IMR-90 (cell line): ENCODE measurements around the gene BARX1. TPM values are rescaled to one million over a fixed set of nuclear protein-coding genes. Genes with fewer than 3 reads are reported as not detected.

ENCODE experiments used
- ATAC-seq: fragments of 200-7000 bp; cut with Tn5 transposase; 2 replicates; pipeline ENCODE4 v1.9.1; 2020; ENCODE audit warnings: low read depth, mild to moderate bottlenecking, moderate library complexity
- BruUV-seq: library from RNA; stranded (reverse); fragments of 400-500 nt; replicated peaks from 2 replicates; lab custom pipeline; 2021; lab: Mats Ljungman, UMichigan
- CTCF ChIA-PET: fragments of 300-600 bp; formaldehyde crosslinking; extraction: SDS; loops from one replicate; lab custom pipeline; 2021; ENCODE audit warnings: antibody characterized with exemption; lab: Yijun Ruan, JAX
- POLR2A ChIA-PET: fragments of 300-600 bp; sonication (Branson Sonifier 250); formaldehyde crosslinking; loops from one replicate; lab custom pipeline; 2022; ENCODE audit warnings: antibody characterized with exemption; ENCODE audit not compliant: unreplicated experiment; lab: Charles Lee
- DNase-seq: peaks from one replicate; pipeline ENCODE4 v3.0.0; 2013
- H2AFZ ChIP-seq: replicated peaks from 2 replicates; pipeline ENCODE3; 2013; ENCODE audit warnings: low read length, mild to moderate bottlenecking; ENCODE audit not compliant: poor library complexity
- H2AK5ac ChIP-seq: 2 replicates; pipeline ENCODE4 v1.6.1; 2013; ENCODE audit warnings: low read depth, low read length, inconsistent platforms
- H2AK9ac ChIP-seq: replicated peaks from 2 replicates; pipeline ENCODE3; 2013; ENCODE audit warnings: mild to moderate bottlenecking, low read depth, low read length, moderate library complexity; ENCODE audit not compliant: poor library complexity
- H2BK120ac ChIP-seq: 2 replicates; pipeline ENCODE4 v1.6.1; 2013; ENCODE audit warnings: low read depth, low read length, inconsistent platforms
- H2BK15ac ChIP-seq: 3 replicates; pipeline ENCODE4 v1.6.1; 2013; ENCODE audit warnings: low read depth, low read length, inconsistent platforms
- H2BK20ac ChIP-seq: 2 replicates; pipeline ENCODE4 v1.6.1; 2013; ENCODE audit warnings: low read depth, mild to moderate bottlenecking, inconsistent platforms, low read length, moderate library complexity
- H2BK5ac ChIP-seq: 2 replicates; pipeline ENCODE4 v1.6.1; 2013; ENCODE audit warnings: mild to moderate bottlenecking, low read depth, low read length, inconsistent platforms; ENCODE audit not compliant: poor library complexity, severe bottlenecking
- H3K14ac ChIP-seq: replicated peaks from 2 replicates; pipeline ENCODE4 v1.6.1; 2013; ENCODE audit warnings: low read depth, low read length, inconsistent platforms
- H3K18ac ChIP-seq: 2 replicates; pipeline ENCODE4 v1.6.1; 2013; ENCODE audit warnings: low read depth, low read length, control low read depth
- H3K23ac ChIP-seq: 2 replicates; pipeline ENCODE4 v1.6.1; 2013; ENCODE audit warnings: low read depth, low read length, inconsistent platforms
- H3K27ac ChIP-seq: 2 replicates; pipeline ENCODE4 v1.5.1; 2013; ENCODE audit warnings: mild to moderate bottlenecking, control low read depth, low read length; ENCODE audit not compliant: insufficient read depth
- H3K27me3 ChIP-seq: 2 replicates; pipeline ENCODE4 v1.6.1; 2013; ENCODE audit warnings: low read length; ENCODE audit not compliant: control insufficient read depth, insufficient read depth
- H3K36me3 ChIP-seq: 2 replicates; pipeline ENCODE4 v1.6.1; 2013; ENCODE audit warnings: low read length, mixed read lengths; ENCODE audit not compliant: control insufficient read depth, insufficient read depth
- H3K4ac ChIP-seq: 2 replicates; pipeline ENCODE4 v1.6.1; 2013; ENCODE audit warnings: low read depth, low read length, inconsistent platforms
- H3K4me1 ChIP-seq: 2 replicates; pipeline ENCODE4 v1.6.1; 2013; ENCODE audit warnings: low read length, mixed read lengths; ENCODE audit not compliant: control insufficient read depth, insufficient read depth
- H3K4me2 ChIP-seq: 2 replicates; pipeline ENCODE4 v1.6.1; 2013; ENCODE audit warnings: low read depth, mild to moderate bottlenecking, control low read depth, low read length, moderate library complexity
- H3K4me3 ChIP-seq: 2 replicates; pipeline ENCODE4 v1.5.1; 2013; ENCODE audit warnings: low read depth, mild to moderate bottlenecking, control low read depth, low read length, moderate library complexity; ENCODE audit not compliant: insufficient read depth
- H3K56ac ChIP-seq: 2 replicates; pipeline ENCODE4 v1.6.1; 2013; ENCODE audit warnings: low read length, inconsistent platforms; ENCODE audit not compliant: insufficient read depth; ENCODE audit errors: extremely low read depth
- H3K79me1 ChIP-seq, 2 experiments: 2 replicates each; pipeline ENCODE4 v1.6.1; 2013; ENCODE audit warnings: low read length in 2 of 2, inconsistent platforms in 1 of 2, low read depth in 1 of 2
- H3K9ac ChIP-seq: 2 replicates; pipeline ENCODE4 v1.6.1; 2013; ENCODE audit warnings: low read depth, low read length, control low read depth
- H3K9me1 ChIP-seq: 2 replicates; pipeline ENCODE4 v1.6.1; 2013; ENCODE audit warnings: low read length, inconsistent platforms; ENCODE audit not compliant: insufficient read depth
- H3K9me3 ChIP-seq: 2 replicates; pipeline ENCODE4 v1.6.1; 2013; ENCODE audit warnings: low read length; ENCODE audit not compliant: control insufficient read depth, insufficient read depth
- H4K20me1 ChIP-seq: 2 replicates; pipeline ENCODE4 v1.6.1; 2013; ENCODE audit warnings: low read length, inconsistent platforms; ENCODE audit not compliant: insufficient read depth
- H4K5ac ChIP-seq: 2 replicates; pipeline ENCODE4 v1.6.1; 2013; ENCODE audit warnings: mild to moderate bottlenecking, low read depth, low read length, control low read depth
- H4K8ac ChIP-seq, 2 experiments: 2 replicates each; pipeline ENCODE4 v1.6.1; 2013; ENCODE audit warnings: low read depth in 2 of 2, low read length in 2 of 2, control low read depth in 1 of 2, inconsistent platforms in 1 of 2
- H4K91ac ChIP-seq: 2 replicates; pipeline ENCODE4 v1.6.1; 2013; ENCODE audit warnings: low read depth, low read length, inconsistent platforms; ENCODE audit not compliant: insufficient read depth
- BHLHE40 ChIP-seq: fragments of 150-350 bp; IDR thresholded peaks from 2 replicates; pipeline ENCODE4 v1.6.1; 2016; ENCODE audit warnings: mild to moderate bottlenecking, low read depth, low read length
- CEBPB ChIP-seq: IDR thresholded peaks from 2 replicates; pipeline ENCODE4 v1.6.1; 2012; ENCODE audit warnings: low read depth, low read length, improper control_type of control experiment
- CHD1 ChIP-seq: IDR thresholded peaks from 2 replicates; pipeline ENCODE4 v1.6.1; 2012; ENCODE audit warnings: low read depth, low read length, improper control_type of control experiment
- FOS ChIP-seq: fragments of 150-350 bp; IDR thresholded peaks from 2 replicates; pipeline ENCODE4 v1.6.1; 2016; ENCODE audit warnings: low read depth, low read length
- MAFK ChIP-seq: IDR thresholded peaks from 2 replicates; pipeline ENCODE4 v1.6.1; 2012; ENCODE audit warnings: low read depth, low read length, improper control_type of control experiment
- MAZ ChIP-seq: IDR thresholded peaks from 2 replicates; pipeline ENCODE4 v1.6.1; 2012; ENCODE audit warnings: low read depth, mild to moderate bottlenecking, low read length, improper control_type of control experiment, moderate library complexity, borderline replicate concordance
- NFE2L2 ChIP-seq: fragments of 150-350 bp; IDR thresholded peaks from 2 replicates; pipeline ENCODE4 v1.6.1; 2016; ENCODE audit warnings: low read depth, mild to moderate bottlenecking, low read length
- RAD21 ChIP-seq: IDR thresholded peaks from 2 replicates; pipeline ENCODE4 v1.6.1; 2012; ENCODE audit warnings: low read length, improper control_type of control experiment
- RFX5 ChIP-seq: IDR thresholded peaks from 2 replicates; pipeline ENCODE4 v1.8.0; 2012; ENCODE audit warnings: low read depth, mild to moderate bottlenecking, low read length, moderate library complexity
- SMC3 ChIP-seq: fragments of 150-350 bp; IDR thresholded peaks from 2 replicates; pipeline ENCODE4 v1.6.1; 2016; ENCODE audit warnings: low read depth, mild to moderate bottlenecking, antibody characterized with exemption, low read length, moderate library complexity
- WGBS, 2 experiments: methylation state at CpG; one replicate each; pipeline versions ENCODE4 v1.1.5 to v1.1.7; 2013; ENCODE audit warnings: missing lambda C conversion rate in 2 of 2; ENCODE audit not compliant: insufficient read length in 1 of 2; ENCODE audit errors: extremely low coverage in 2 of 2; 5-methylcytosine and 5-hydroxymethylcytosine counted together
- dilution Hi-C: fragments of 300-500 bp; cut with HindIII; formaldehyde crosslinking; loops from one replicate; pipeline ENCODE4 v1.14.3; 2018; ENCODE audit warnings: low sequenced_read_pairs; ENCODE audit not compliant: unreplicated experiment
- in situ Hi-C: fragments of 300-500 bp; cut with MboI; formaldehyde crosslinking; loops from 3 replicates; pipeline ENCODE4 v1.14.3; 2019; ENCODE audit warnings: low sequenced_read_pairs, inconsistent platforms, mixed read lengths
- intact Hi-C: fragments of 100-400 bp; cut with micrococcal nuclease; formaldehyde crosslinking; loops from 2 replicates; pipeline ENCODE4 v1.10.0; 2022
- polyA plus RNA-seq, 3 experiments: library from polyadenylated mRNA; depleted of rRNA; stranded (reverse); fragments of >200 nt; gene quantifications; 2 replicates each; pipeline ENCODE4 v1.2.3, GENCODE V29; 2012; ENCODE audit warnings: low replicate concordance in 1 of 3
- total RNA-seq: library from RNA; depleted of rRNA; stranded (reverse); fragments of >200 nt; gene quantifications from 2 replicates; pipeline ENCODE4 v1.2.3, GENCODE V29; 2012
- TF ChIP-seq, protein P1 (sequence below): fragments of 150-350 bp; IDR thresholded peaks from 2 replicates; pipeline ENCODE4 v1.6.1; 2017; ENCODE audit warnings: mild to moderate bottlenecking, antibody characterized with exemption, low read length, low read depth
- TF ChIP-seq, protein P2 (sequence below): conservative IDR thresholded peaks from 2 replicates; pipeline ENCODE4 v1.5.1; 2012; ENCODE audit warnings: mild to moderate bottlenecking, low read depth, low read length, improper control_type of control experiment
- TF ChIP-seq, protein P3 (sequence below): fragments of 150-350 bp; IDR thresholded peaks from 2 replicates; pipeline ENCODE4 v1.6.1; 2016; ENCODE audit warnings: low read depth, mild to moderate bottlenecking, low read length, moderate library complexity, borderline replicate concordance

BARX1 gene
- total and polyA plus RNA-seq, 2 of the 4 experiments (the other 2 are of a cell fraction): not detected

DNA sequence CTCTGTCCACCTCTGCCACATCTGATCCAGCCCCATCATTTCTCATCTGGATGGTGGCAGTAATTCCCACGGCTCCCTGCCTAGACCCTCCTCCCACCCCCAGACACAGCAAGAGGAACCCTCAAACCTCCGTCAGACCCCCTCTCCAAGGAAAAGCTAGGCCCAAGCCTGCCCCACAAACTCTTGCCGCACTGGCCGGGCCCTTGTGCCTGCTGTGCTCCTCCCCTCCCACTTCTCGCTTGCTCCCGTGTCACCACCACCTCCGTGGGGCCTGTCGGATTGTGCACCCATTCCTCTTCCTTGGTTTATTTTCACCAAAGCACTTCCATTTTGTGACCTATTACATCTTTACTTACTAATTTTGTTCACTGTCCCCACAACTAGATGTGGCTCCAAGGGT lies 14.2 kb downstream of the BARX1 start:
- no peaks in the 10 kb centered on the region for H3K9me3 ChIP-seq
- H3K4me1 ChIP-seq: no peaks in the 10 kb centered on the region
- CTCF ChIA-PET: no interaction called here
- H3K36me3 ChIP-seq: no peaks in the 10 kb centered on the region
- H3K23ac ChIP-seq: no peak overlapping the region
- no peak overlapping the region for H3K9ac ChIP-seq
- no peak overlapping the region for H2BK120ac ChIP-seq
- H3K27ac ChIP-seq: no peak overlapping the region
- ATAC-seq (no peak), DNase-seq (no peak)
- H4K91ac ChIP-seq: no peak overlapping the region
- intact Hi-C loops: no loop called here
- dilution Hi-C loops: no loop called here
- POLR2A ChIA-PET: no interaction called here
- H3K27me3 ChIP-seq: peaks cover 45% of the 10 kb centered on the region
- no peak overlapping the region for H2BK20ac ChIP-seq
- H4K20me1 ChIP-seq: no peaks in the 10 kb centered on the region
- H4K5ac ChIP-seq: no peak overlapping the region
- no peaks in the 10 kb centered on the region for H3K9me1 ChIP-seq
- WGBS, 2 experiments: no CpG with 5 or more reads among the region's 8 CpGs
- no peak overlapping the region for H3K18ac ChIP-seq
- H2BK5ac ChIP-seq: no peak overlapping the region
- H3K79me1 ChIP-seq: no peaks in the 10 kb centered on the region
- H4K8ac ChIP-seq: no peak overlapping the region
- H3K4me2 ChIP-seq: no peak overlapping the region
- no peak overlapping the region for H2AK5ac ChIP-seq
- BruUV-seq: no TSS peak
- no peak overlapping the region for H2BK15ac ChIP-seq
- TF ChIP-seq, protein P1, sequence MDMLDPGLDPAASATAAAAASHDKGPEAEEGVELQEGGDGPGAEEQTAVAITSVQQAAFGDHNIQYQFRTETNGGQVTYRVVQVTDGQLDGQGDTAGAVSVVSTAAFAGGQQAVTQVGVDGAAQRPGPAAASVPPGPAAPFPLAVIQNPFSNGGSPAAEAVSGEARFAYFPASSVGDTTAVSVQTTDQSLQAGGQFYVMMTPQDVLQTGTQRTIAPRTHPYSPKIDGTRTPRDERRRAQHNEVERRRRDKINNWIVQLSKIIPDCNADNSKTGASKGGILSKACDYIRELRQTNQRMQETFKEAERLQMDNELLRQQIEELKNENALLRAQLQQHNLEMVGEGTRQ: no peak
- TF ChIP-seq SMC3 (no peak), FOS (no peak), RAD21 (no peak), BHLHE40 (no peak), MAZ (no peak), MAFK (no peak), RFX5 (no peak), CEBPB (no peak), NFE2L2 (no peak), CHD1 (no peak)
- TF ChIP-seq, protein P2, sequence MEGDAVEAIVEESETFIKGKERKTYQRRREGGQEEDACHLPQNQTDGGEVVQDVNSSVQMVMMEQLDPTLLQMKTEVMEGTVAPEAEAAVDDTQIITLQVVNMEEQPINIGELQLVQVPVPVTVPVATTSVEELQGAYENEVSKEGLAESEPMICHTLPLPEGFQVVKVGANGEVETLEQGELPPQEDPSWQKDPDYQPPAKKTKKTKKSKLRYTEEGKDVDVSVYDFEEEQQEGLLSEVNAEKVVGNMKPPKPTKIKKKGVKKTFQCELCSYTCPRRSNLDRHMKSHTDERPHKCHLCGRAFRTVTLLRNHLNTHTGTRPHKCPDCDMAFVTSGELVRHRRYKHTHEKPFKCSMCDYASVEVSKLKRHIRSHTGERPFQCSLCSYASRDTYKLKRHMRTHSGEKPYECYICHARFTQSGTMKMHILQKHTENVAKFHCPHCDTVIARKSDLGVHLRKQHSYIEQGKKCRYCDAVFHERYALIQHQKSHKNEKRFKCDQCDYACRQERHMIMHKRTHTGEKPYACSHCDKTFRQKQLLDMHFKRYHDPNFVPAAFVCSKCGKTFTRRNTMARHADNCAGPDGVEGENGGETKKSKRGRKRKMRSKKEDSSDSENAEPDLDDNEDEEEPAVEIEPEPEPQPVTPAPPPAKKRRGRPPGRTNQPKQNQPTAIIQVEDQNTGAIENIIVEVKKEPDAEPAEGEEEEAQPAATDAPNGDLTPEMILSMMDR: no peak
- TF ChIP-seq, protein P3, sequence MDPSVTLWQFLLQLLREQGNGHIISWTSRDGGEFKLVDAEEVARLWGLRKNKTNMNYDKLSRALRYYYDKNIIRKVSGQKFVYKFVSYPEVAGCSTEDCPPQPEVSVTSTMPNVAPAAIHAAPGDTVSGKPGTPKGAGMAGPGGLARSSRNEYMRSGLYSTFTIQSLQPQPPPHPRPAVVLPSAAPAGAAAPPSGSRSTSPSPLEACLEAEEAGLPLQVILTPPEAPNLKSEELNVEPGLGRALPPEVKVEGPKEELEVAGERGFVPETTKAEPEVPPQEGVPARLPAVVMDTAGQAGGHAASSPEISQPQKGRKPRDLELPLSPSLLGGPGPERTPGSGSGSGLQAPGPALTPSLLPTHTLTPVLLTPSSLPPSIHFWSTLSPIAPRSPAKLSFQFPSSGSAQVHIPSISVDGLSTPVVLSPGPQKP: no peak
- H3K14ac ChIP-seq: no peak overlapping the region
- H3K4me3 ChIP-seq: no peak overlapping the region
- H2AK9ac ChIP-seq: no peak overlapping the region
- H3K56ac ChIP-seq: no peak overlapping the region
- in situ Hi-C loops: no loop called here
- no peak overlapping the region for H2AFZ ChIP-seq
- no peak overlapping the region for H3K4ac ChIP-seq
